ENCODE results near the gene PDCD2. TPM values are rescaled to one million over a fixed set of nuclear protein-coding genes. Genes with fewer than 3 reads are reported as not detected.
A peak's percentile ranks its signal among the peaks of the same experiment; 100 is the strongest.

The PDCD2 gene
- total and polyA plus RNA-seq, 2 donors (not counting 1 experiment from before 2014, with no cell fraction given), result 50.0 to 64.5 TPM

GRCh38 chr6:170552765-170553533 lies 31.5 kb downstream of the PDCD2 start, which contains the start of gene PSMB1:
Gene PSMB1 (minus strand): TSS chr6:170553307. CDS start chr6:170553242, 65 bp downstream.
- no peak within 1 kb of the TSS for H3K4me3 Mint-ChIP-seq
- ChIA-PET CTCF (interaction anchor here (0.5 to 1.5 kb wide), 3 partner anchors 31 to 763 kb away, joined by 4 to 6 read pairs (median 5); partner anchors contain the start of gene PDCD2), POLR2A (interaction anchor here (0.8 to 2.3 kb wide), 5 partner anchors 31 to 1340 kb away, joined by 3 to 19 read pairs (median 7); partner anchors contain the start of genes C6orf120, DYNLT2, ERMARD and PDCD2)
- H3K4me1 ChIP-seq (ENCODE audit: control insufficient read depth in 2 of 2, insufficient read depth in 2 of 2, low read length in 2 of 2), result peaks cover 27 to 28% of the 10 kb centered on the region in 2 donors
- H3K4me2 ChIP-seq (replicated peaks; ENCODE audit: low read depth, low read length, poor library complexity, severe bottlenecking), result peak within 1 kb of the TSS; percentile 89
- peak within 1 kb of the TSS; percentile 4 for H3K27ac Mint-ChIP-seq
- DNase-seq (peak; percentile 88), ATAC-seq (ENCODE audit: low read depth) (peak; percentile 36)
- H3K9ac ChIP-seq (ENCODE audit: low read length), result peak within 1 kb of the TSS; percentile 90
- H3K36me3 ChIP-seq (replicated peaks in 1 of 2; ENCODE audit: control extremely low read depth in 1 of 2, control insufficient read depth in 1 of 2, extremely low read depth in 1 of 2, insufficient read depth in 2 of 2, low read length in 1 of 2), result peaks cover 0 to 32% of the 10 kb centered on the region in 2 experiments
- H3K4me1 Mint-ChIP-seq, result peaks cover 33% of the 10 kb centered on the region
- under 1% methylated on average over 35 of the region's 41 CpGs for WGBS (ENCODE audit: insufficient coverage)
- H3K79me2 ChIP-seq (ENCODE audit: control insufficient read depth, insufficient read depth, low read length), result peaks cover 85% of the 10 kb centered on the region
- peak within 1 kb of the TSS; percentile 91 to 92 for H3K27ac ChIP-seq (ENCODE audit: low read length in 2 of 2)
- no peaks in the 10 kb centered on the region for H3K27me3 Mint-ChIP-seq
- peak within 1 kb of the TSS; percentile 84 for H2AFZ ChIP-seq (ENCODE audit: insufficient read depth, low read depth, low read length, poor library complexity, severe bottlenecking)
- TF ChIP-seq CTCF (IDR thresholded peaks at IDR 0.05) (no peak), EZH2 (IDR thresholded peaks at IDR 0.05; ENCODE audit: borderline replicate concordance, insufficient read depth, low read depth, low read length, poor library complexity, severe bottlenecking) (no peak)
- H4K20me1 ChIP-seq (ENCODE audit: control insufficient read depth, insufficient read depth, low read length, poor library complexity, severe bottlenecking), result peaks cover 34% of the 10 kb centered on the region
- intact Hi-C loops (cut with micrococcal nuclease), result no loop called here
- peaks cover 0 to 3% (median 0%) of the 10 kb centered on the region in 3 donors for H3K9me3 ChIP-seq (ENCODE audit: control extremely low read depth in 1 of 3, control insufficient read depth in 2 of 3, insufficient read depth in 1 of 3, low read length in 2 of 3)
- peak within 1 kb of the TSS; percentile 71 to 99 (median 85) for H3K4me3 ChIP-seq (ENCODE audit: control extremely low read depth in 1 of 5, extremely low read depth in 1 of 5, insufficient read depth in 1 of 5, low read depth in 2 of 5, low read length in 4 of 5)
- H3K27me3 ChIP-seq (replicated peaks in 1 of 4; ENCODE audit: control extremely low read depth in 1 of 4, control insufficient read depth in 3 of 4, insufficient read depth in 4 of 4, low read length in 3 of 4), result no peaks in the 10 kb centered on the region
- no peaks in the 10 kb centered on the region for H3K9me3 Mint-ChIP-seq (ENCODE audit: insufficient read depth)

GRCh38 chr6:170545405-170545804 lies 39.0 kb downstream of the PDCD2 start:
- Histone ChIP-seq H3K27ac (ENCODE audit: low read length in 2 of 2) (no peak overlapping the region), H3K9ac (ENCODE audit: low read length) (no peak overlapping the region), H2AFZ (ENCODE audit: insufficient read depth, low read depth, low read length, poor library complexity, severe bottlenecking) (no peak overlapping the region), H3K9me3 (ENCODE audit: control extremely low read depth in 1 of 3, control insufficient read depth in 2 of 3, insufficient read depth in 1 of 3, low read length in 2 of 3) (no peaks in the 10 kb centered on the region), H3K27me3 (replicated peaks in 1 of 4; ENCODE audit: control extremely low read depth in 1 of 4, control insufficient read depth in 3 of 4, insufficient read depth in 4 of 4, low read length in 3 of 4) (no peaks in the 10 kb centered on the region), H3K36me3 (replicated peaks in 1 of 2; ENCODE audit: control extremely low read depth in 1 of 2, control insufficient read depth in 1 of 2, extremely low read depth in 1 of 2, insufficient read depth in 2 of 2, low read length in 1 of 2) (peaks cover 2 to 91% of the 10 kb centered on the region in 2 experiments), H3K4me3 (ENCODE audit: control extremely low read depth in 1 of 5, extremely low read depth in 1 of 5, insufficient read depth in 1 of 5, low read depth in 2 of 5, low read length in 4 of 5) (no peak overlapping the region), H3K4me1 (ENCODE audit: control insufficient read depth in 2 of 2, insufficient read depth in 2 of 2, low read length in 2 of 2) (no peaks in the 10 kb centered on the region), H4K20me1 (ENCODE audit: control insufficient read depth, insufficient read depth, low read length, poor library complexity, severe bottlenecking) (peaks cover 64% of the 10 kb centered on the region), H3K4me2 (replicated peaks; ENCODE audit: low read depth, low read length, poor library complexity, severe bottlenecking) (no peak overlapping the region), H3K79me2 (ENCODE audit: control insufficient read depth, insufficient read depth, low read length) (peaks cover 82% of the 10 kb centered on the region)
- Mint-ChIP-seq H3K27me3 (no peaks in the 10 kb centered on the region), H3K4me1 (peaks cover 21% of the 10 kb centered on the region), H3K9me3 (ENCODE audit: insufficient read depth) (no peaks in the 10 kb centered on the region), H3K4me3 (no peak overlapping the region), H3K27ac (no peak overlapping the region)
- no peak for TF ChIP-seq CTCF (IDR thresholded peaks at IDR 0.05)
- TF ChIP-seq EZH2 (IDR thresholded peaks at IDR 0.05; ENCODE audit: borderline replicate concordance, insufficient read depth, low read depth, low read length, poor library complexity, severe bottlenecking), result no peak
- ChIA-PET CTCF (no interaction called here), POLR2A (no interaction called here)
- ATAC-seq (ENCODE audit: low read depth) (no peak), DNase-seq (no peak)
- WGBS (ENCODE audit: insufficient coverage), result 100% methylated on average over 1 of the region's 2 CpGs
- intact Hi-C loops (cut with micrococcal nuclease), result no loop called here
